H1 (cell line): ENCODE measurements around the gene TMCC1. TPM values are rescaled to one million over a fixed set of nuclear protein-coding genes. Genes with fewer than 3 reads are reported as not detected.

ENCODE experiments used
- CTCF ChIA-PET: fragments of 300-600 bp; sonication (Branson Sonifier 250); formaldehyde crosslinking; loops from one replicate; lab custom pipeline; 2021; ENCODE audit not compliant: partially characterized antibody; lab: Charles Lee
- POLR2A ChIA-PET: fragments of 300-600 bp; sonication (Branson Sonifier 250); formaldehyde crosslinking; loops from one replicate; lab custom pipeline; 2021; ENCODE audit warnings: inconsistent platforms; ENCODE audit not compliant: partially characterized antibody; lab: Charles Lee
- DNase-seq, 2 experiments: peaks; one replicate each; pipeline versions ENCODE4 v3.0.0 to v3.0.0-alpha.2; 2010 to 2022; ENCODE audit warnings: low spot score in 2 of 2, low read depth in 1 of 2, mixed read lengths in 1 of 2
- FAIRE-seq: peaks from 2 replicates; lab custom pipeline; 2011; peaks lifted over from hg19 to GRCh38; lab: Jason Lieb, UNC
- H2AFZ ChIP-seq: 2 replicates; pipeline ENCODE4 v1.8.1; 2012; ENCODE audit warnings: low read length, inconsistent platforms
- H2AK5ac ChIP-seq: 2 replicates; pipeline ENCODE4 v1.6.1; 2013; ENCODE audit warnings: low read depth, low read length
- H2BK120ac ChIP-seq: replicated peaks from 2 replicates; pipeline ENCODE3; 2013; ENCODE audit warnings: low read depth, low read length, inconsistent platforms
- H2BK12ac ChIP-seq: 2 replicates; pipeline ENCODE4 v1.6.1; 2013; ENCODE audit warnings: low read depth, low read length
- H2BK15ac ChIP-seq: 2 replicates; pipeline ENCODE4 v1.6.1; 2013; ENCODE audit warnings: low read length
- H2BK20ac ChIP-seq: 2 replicates; pipeline ENCODE4 v1.6.1; 2013; ENCODE audit warnings: low read length
- H2BK5ac ChIP-seq: 2 replicates; pipeline ENCODE4 v1.6.1; 2013; ENCODE audit warnings: low read depth, low read length
- H3K14ac ChIP-seq: 2 replicates; pipeline ENCODE4 v1.6.1; 2013; ENCODE audit warnings: inconsistent platforms; ENCODE audit not compliant: insufficient read length
- H3K18ac ChIP-seq: 2 replicates; pipeline ENCODE4 v1.6.1; 2013; ENCODE audit warnings: low read length; ENCODE audit errors: extremely low read depth
- H3K23ac ChIP-seq: 2 replicates; pipeline ENCODE4 v1.6.1; 2013; ENCODE audit warnings: inconsistent platforms; ENCODE audit not compliant: insufficient read length
- H3K23me2 ChIP-seq: 2 replicates; pipeline ENCODE4 v1.6.1; 2013; ENCODE audit warnings: low read depth, low read length
- H3K27ac ChIP-seq: 2 replicates; pipeline ENCODE4 v1.6.1; 2011; ENCODE audit warnings: low read depth, low read length, inconsistent platforms
- H3K27me3 ChIP-seq, 4 experiments: replicated peaks in 1 of 4; 1 replicate in 1 of 4; 2 replicates in 3 of 4; pipeline versions ENCODE4 v1.6.1 to v1.8.1; 2011 to 2013; ENCODE audit warnings: low read length in 3 of 4, mild to moderate bottlenecking in 3 of 4, inconsistent platforms in 2 of 4, mixed read lengths in 2 of 4, moderate library complexity in 1 of 4; ENCODE audit not compliant: control insufficient read depth in 3 of 4, insufficient read depth in 3 of 4; ENCODE audit errors: extremely low read depth in 1 of 4
- H3K36me3 ChIP-seq, 4 experiments: 2 replicates each; pipeline versions ENCODE4 v1.6.1 to v1.8.1; 2011 to 2013; ENCODE audit warnings: mild to moderate bottlenecking in 4 of 4, low read length in 3 of 4, moderate library complexity in 2 of 4, control low read depth in 1 of 4, inconsistent platforms in 1 of 4; ENCODE audit not compliant: insufficient read depth in 4 of 4, control insufficient read depth in 2 of 4
- H3K4ac ChIP-seq: replicated peaks from 2 replicates; pipeline ENCODE3; 2013; ENCODE audit warnings: low read length, low read depth, mixed read lengths, inconsistent platforms; ENCODE audit not compliant: insufficient read length
- H3K4me1 ChIP-seq, 4 experiments: replicated peaks in 1 of 4; 1 replicate in 1 of 4; 2 replicates in 3 of 4; pipeline versions ENCODE4 v1.6.1 to v1.8.1; 2011 to 2013; ENCODE audit warnings: low read length in 3 of 4, inconsistent platforms in 2 of 4, mixed read lengths in 1 of 4; ENCODE audit not compliant: insufficient read depth in 4 of 4, control insufficient read depth in 3 of 4
- H3K4me2 ChIP-seq, 2 experiments: 2 replicates each; pipeline versions ENCODE4 v1.6.1 to v1.8.1; 2011 to 2013; ENCODE audit warnings: low read depth in 2 of 2, low read length in 2 of 2, control low read depth in 1 of 2, inconsistent platforms in 1 of 2, mild to moderate bottlenecking in 1 of 2; ENCODE audit not compliant: insufficient read depth in 1 of 2
- H3K4me3 ChIP-seq, 4 experiments: fragments of 200-600, 300-600 bp in 1 of 4; sonication (generic), shearing (Covaris generic), sonication (Bioruptor Twin) in 1 of 4; 2 replicates each; pipeline versions ENCODE4 v1.5.1 to v1.8.1; 2011 to 2016; ENCODE audit warnings: low read length in 4 of 4, low read depth in 3 of 4, control low read depth in 2 of 4, inconsistent platforms in 2 of 4, mild to moderate bottlenecking in 2 of 4, mixed read lengths in 1 of 4, moderate library complexity in 1 of 4; ENCODE audit not compliant: insufficient read depth in 2 of 4; ENCODE audit errors: extremely low read depth in 1 of 4
- H3K56ac ChIP-seq: replicated peaks from 2 replicates; pipeline ENCODE3; 2013; ENCODE audit warnings: low read depth, mild to moderate bottlenecking, mixed read lengths, low read length, inconsistent platforms; ENCODE audit not compliant: insufficient read length
- H3K79me1 ChIP-seq: 2 replicates; pipeline ENCODE4 v1.6.1; 2013; ENCODE audit warnings: low read depth, low read length, control low read depth
- H3K79me2 ChIP-seq, 2 experiments: 2 replicates each; pipeline versions ENCODE4 v1.6.1 to v1.8.1; 2012 to 2013; ENCODE audit warnings: low read length in 2 of 2, mild to moderate bottlenecking in 2 of 2, inconsistent platforms in 1 of 2; ENCODE audit not compliant: insufficient read depth in 2 of 2, control insufficient read depth in 1 of 2
- H3K9ac ChIP-seq, 4 experiments: replicated peaks in 1 of 4; 1 replicate in 1 of 4; 2 replicates in 3 of 4; pipeline versions ENCODE4 v1.6.1 to v1.8.1; 2011 to 2013; ENCODE audit warnings: low read depth in 3 of 4, low read length in 3 of 4, control low read depth in 2 of 4, mild to moderate bottlenecking in 2 of 4, moderate library complexity in 2 of 4, inconsistent platforms in 1 of 4; ENCODE audit errors: extremely low read depth in 1 of 4
- H3K9me3 ChIP-seq, 2 experiments: 2 replicates each; pipeline versions ENCODE4 v1.6.1 to v1.8.1; 2012 to 2013; ENCODE audit warnings: mild to moderate bottlenecking in 2 of 2, moderate library complexity in 2 of 2, control low read depth in 1 of 2, inconsistent platforms in 1 of 2, low read depth in 1 of 2, low read length in 1 of 2, mixed read lengths in 1 of 2; ENCODE audit not compliant: insufficient read depth in 2 of 2
- H4K20me1 ChIP-seq, 2 experiments: replicated peaks in 1 of 2; 2 replicates each; pipeline versions ENCODE3 to v1.8.1; 2011 to 2013; ENCODE audit warnings: inconsistent platforms in 2 of 2, low read length in 2 of 2, mild to moderate bottlenecking in 1 of 2; ENCODE audit not compliant: insufficient read depth in 2 of 2, control insufficient read depth in 1 of 2
- H4K5ac ChIP-seq: 2 replicates; pipeline ENCODE4 v1.6.1; 2013; ENCODE audit warnings: low read length, low read depth, mixed read lengths, inconsistent platforms; ENCODE audit not compliant: insufficient read length
- H4K8ac ChIP-seq: 2 replicates; pipeline ENCODE4 v1.8.0; 2013; ENCODE audit warnings: mild to moderate bottlenecking, moderate library complexity, low read length, inconsistent platforms; ENCODE audit not compliant: insufficient read depth; ENCODE audit errors: extremely low read depth
- H4K91ac ChIP-seq: replicated peaks from 2 replicates; pipeline ENCODE3; 2013; ENCODE audit warnings: low read length, mixed read lengths, inconsistent platforms; ENCODE audit not compliant: insufficient read length
- ATF2 ChIP-seq: IDR thresholded peaks from 2 replicates; pipeline ENCODE4 v1.6.1; 2012; ENCODE audit warnings: low read length, inconsistent platforms
- CEBPB ChIP-seq: IDR thresholded peaks from 2 replicates; pipeline ENCODE4 v1.6.1; 2012; ENCODE audit warnings: low read depth, low read length
- CHD1 ChIP-seq: IDR thresholded peaks from 2 replicates; pipeline ENCODE4 v1.6.1; 2012; ENCODE audit warnings: low read depth, low read length, improper control_type of control experiment
- CTBP2 ChIP-seq: IDR thresholded peaks from 2 replicates; pipeline ENCODE4 v1.7.0; 2011; ENCODE audit warnings: borderline replicate concordance, mild to moderate bottlenecking, moderate library complexity, mixed read lengths, low read length; ENCODE audit not compliant: insufficient read depth, insufficient read length
- EGR1 ChIP-seq: IDR thresholded peaks from 2 replicates; pipeline ENCODE4 v1.6.1; 2011; ENCODE audit warnings: low read depth, low read length, borderline replicate concordance
- EZH2 ChIP-seq: fragments of 200-600 bp; sonication (generic); IDR thresholded peaks from 2 replicates; pipeline ENCODE4 v1.7.1; 2012; ENCODE audit warnings: low read depth, mild to moderate bottlenecking, moderate library complexity, low read length, inconsistent platforms; ENCODE audit not compliant: severe bottlenecking
- HDAC6 ChIP-seq: IDR thresholded peaks from one replicate; pipeline ENCODE4 v1.7.1; 2012; ENCODE audit warnings: low read depth, mild to moderate bottlenecking, inconsistent platforms, low read length, moderate library complexity
- NRF1 ChIP-seq: IDR thresholded peaks from 2 replicates; pipeline ENCODE4 v1.6.1; 2011; ENCODE audit warnings: mild to moderate bottlenecking, low read depth, low read length, improper control_type of control experiment
- RFX5 ChIP-seq: IDR thresholded peaks from 2 replicates; pipeline ENCODE4 v1.6.1; 2011; ENCODE audit warnings: low read depth, low read length, improper control_type of control experiment, borderline replicate concordance
- SP2 ChIP-seq: IDR thresholded peaks from 2 replicates; pipeline ENCODE4 v1.6.1; 2012; ENCODE audit warnings: mild to moderate bottlenecking, low read length, inconsistent platforms
- SUZ12 ChIP-seq: fragments of 200-600 bp; sonication (generic); IDR thresholded peaks from 2 replicates; pipeline ENCODE4 v1.6.1; 2012; ENCODE audit warnings: mild to moderate bottlenecking, inconsistent platforms, low read length, moderate library complexity, mixed read lengths
- TEAD4 ChIP-seq: IDR thresholded peaks from 2 replicates; pipeline ENCODE4 v1.6.1; 2012; ENCODE audit warnings: low read depth, low read length, inconsistent platforms, mixed read lengths
- YY1 ChIP-seq: IDR thresholded peaks from 2 replicates; pipeline ENCODE4 v1.6.1; 2011; ENCODE audit warnings: low read depth, mild to moderate bottlenecking, low read length
- WGBS, 2 experiments: shearing (Covaris generic) in 1 of 2; methylation state at CpG; one replicate each; pipeline versions ENCODE4 v1.1.6 to v1.1.7; 2013 to 2015; ENCODE audit warnings: low lambda C conversion rate in 2 of 2, mixed read lengths in 2 of 2, inconsistent platforms in 1 of 2, low coverage in 1 of 2, missing lambda C conversion rate in 1 of 2; ENCODE audit not compliant: insufficient replicate concordance in 2 of 2, insufficient coverage in 1 of 2, insufficient read length in 1 of 2; ENCODE audit errors: extremely low coverage in 1 of 2, missing lambda C conversion rate in 1 of 2; 5-methylcytosine and 5-hydroxymethylcytosine counted together
- polyA plus RNA-seq, 7 experiments: library from polyadenylated mRNA; depleted of rRNA in 3 of 7; stranded (reverse) in 5 of 7; unstranded in 2 of 7; fragments of >200 nt in 5 of 7; fragments of 200-250 nt in 2 of 7; gene quantifications; 1 replicate in 5 of 7; 2 replicates in 1 of 7; 4 replicates in 1 of 7; pipeline versions ENCODE4 v1.2.1 to v1.2.3, GENCODE V29; 2011 to 2013; ENCODE audit warnings: missing spikeins in 2 of 7, mixed read lengths in 2 of 7
- total RNA-seq: library from RNA; stranded (reverse); fragmentation: NEBNext Ultra II Directional; extraction: Animal tissue kit (Norgen Biotek cat#: 25700); gene quantifications from 2 replicates; pipeline ENCODE4 v1.2.1, GENCODE V29; 2021

The TMCC1 gene
- total and polyA plus RNA-seq, 2 of the 8 experiments (the other 6 are each of a cell fraction or from before 2014, with no cell fraction given) = 10.4 to 27.1 TPM

GRCh38 chr3:129917423-129918007 is 24.0 kb upstream of the TMCC1 start:
- H2BK15ac ChIP-seq = no peak overlapping the region
- WGBS, 2 experiments = 80% methylated on average over 6 of the region's 6 CpGs; no CpG with 5 or more reads in 1 of the 2 experiments
- TF ChIP-seq YY1 = no peak
- no peak for TF ChIP-seq TEAD4
- no peak for TF ChIP-seq ATF2
- TF ChIP-seq SUZ12 = no peak
- TF ChIP-seq HDAC6 = no peak
- no peak for TF ChIP-seq CHD1
- no peak for TF ChIP-seq EZH2
- no peak for TF ChIP-seq EGR1
- no peak for TF ChIP-seq RFX5
- no peak for TF ChIP-seq SP2
- no peak for TF ChIP-seq CTBP2
- TF ChIP-seq NRF1 = no peak
- no peak for TF ChIP-seq CEBPB

More at GRCh38 chr3:129917423-129918007, 24.0 kb upstream of the TMCC1 start:
- FAIRE-seq (no peak), DNase-seq (no peak)
- Histone ChIP-seq H3K4me3 (no peak overlapping the region), H2BK5ac (no peak overlapping the region), H3K18ac (no peak overlapping the region), H3K23me2 (no peaks in the 10 kb centered on the region), H3K36me3 (no peaks in the 10 kb centered on the region), H3K27ac (no peak overlapping the region), H4K5ac (no peak overlapping the region), H4K8ac (no peak overlapping the region), H2BK120ac (no peak overlapping the region), H3K23ac (no peak overlapping the region), H3K79me1 (no peaks in the 10 kb centered on the region), H4K91ac (no peak overlapping the region), H4K20me1 (no peaks in the 10 kb centered on the region), H3K4ac (no peak overlapping the region), H3K79me2 (no peaks in the 10 kb centered on the region), H3K9ac (no peak overlapping the region), H2AK5ac (no peak overlapping the region), H3K9me3 (no peaks in the 10 kb centered on the region; a peak in 1 of 4 replicates), H3K14ac (no peak overlapping the region), H2BK12ac (no peak overlapping the region), H3K56ac (no peak overlapping the region), H3K4me1 (no peaks in the 10 kb centered on the region), H2BK20ac (no peak overlapping the region), H2AFZ (no peak overlapping the region), H3K27me3 (no peaks in the 10 kb centered on the region), H3K4me2 (no peak overlapping the region)
- CTCF ChIA-PET = no interaction called here
- POLR2A ChIA-PET = no interaction called here
